SK-N-SH (cell line): ENCODE measurements around the gene GALNT18. TPM values are rescaled to one million over a fixed set of nuclear protein-coding genes. Genes with fewer than 3 reads are reported as not detected.

Experiments used
- CTCF ChIA-PET: fragments of 300-600, 350-600 bp; formaldehyde crosslinking; extraction: SDS; loops from one replicate; lab custom pipeline; 2021; lab: Yijun Ruan, JAX
- POLR2A ChIA-PET: fragments of 350-600 bp; sonication (Branson Sonifier 250); formaldehyde crosslinking; extraction: SDS; loops from one replicate; lab custom pipeline; 2020; ENCODE audit warnings: antibody characterized with exemption, inconsistent platforms; lab: Yijun Ruan, JAX
- DNase-seq: peaks from one replicate; pipeline ENCODE4 v3.0.0; 2012
- H2AFZ ChIP-seq: fragments of 200-600 bp; sonication (generic); 2 replicates; pipeline ENCODE4 v1.8.1; 2016; ENCODE audit warnings: antibody characterized with exemption, mild to moderate bottlenecking, low read depth
- H3F3A ChIP-seq: fragments of 200-600 bp; sonication (generic); replicated peaks from 2 replicates; pipeline ENCODE3; 2016; ENCODE audit warnings: antibody characterized with exemption, mild to moderate bottlenecking; ENCODE audit not compliant: insufficient read depth
- H3K27ac ChIP-seq, 2 experiments: fragments of 200-500 bp in 1 of 2; fragments of 200-600 bp in 1 of 2; sonication (Bioruptor generic) in 1 of 2; sonication (generic), shearing (Covaris generic) in 1 of 2; 2 replicates each; pipeline versions ENCODE4 v1.5.1 to v1.6.1; 2014 to 2016; ENCODE audit warnings: low read depth in 2 of 2, inconsistent platforms in 1 of 2, low read length in 1 of 2, mild to moderate bottlenecking in 1 of 2, mixed read lengths in 1 of 2
- H3K27me3 ChIP-seq: fragments of 200-600 bp; sonication (generic), shearing (Covaris generic); 2 replicates; pipeline ENCODE4 v1.6.1; 2016; ENCODE audit warnings: mixed run types; ENCODE audit not compliant: insufficient read depth
- H3K36me3 ChIP-seq, 2 experiments: fragments of 200-500 bp in 1 of 2; fragments of 200-600 bp in 1 of 2; sonication (Bioruptor generic) in 1 of 2; sonication (generic) in 1 of 2; replicated peaks in 1 of 2; 2 replicates each; pipeline versions ENCODE3 to v1.5.1; 2014 to 2016; ENCODE audit warnings: low read length in 1 of 2, mild to moderate bottlenecking in 1 of 2; ENCODE audit not compliant: insufficient read depth in 2 of 2, control insufficient read depth in 1 of 2
- H3K4me1 ChIP-seq, 2 experiments: fragments of 200-500 bp in 1 of 2; fragments of 200-600 bp in 1 of 2; sonication (Bioruptor generic) in 1 of 2; sonication (generic), shearing (Covaris generic) in 1 of 2; 2 replicates each; pipeline versions ENCODE4 v1.5.1 to v1.6.1; 2014 to 2016; ENCODE audit warnings: low read depth in 1 of 2, low read length in 1 of 2, mixed run types in 1 of 2; ENCODE audit not compliant: insufficient read depth in 2 of 2, control insufficient read depth in 1 of 2
- H3K4me2 ChIP-seq: fragments of 200-600 bp; sonication (generic), shearing (Covaris generic); 2 replicates; pipeline ENCODE4 v1.6.1; 2017; ENCODE audit warnings: mixed run types
- H3K4me3 ChIP-seq, 2 experiments: fragments of 200-500 bp in 1 of 2; fragments of 200-600 bp in 1 of 2; sonication (Bioruptor generic) in 1 of 2; sonication (generic), shearing (Covaris generic) in 1 of 2; 2 replicates each; pipeline versions ENCODE4 v1.5.1 to v1.8.1; 2014 to 2016; ENCODE audit warnings: low read depth in 2 of 2, inconsistent platforms in 1 of 2, low read length in 1 of 2, mild to moderate bottlenecking in 1 of 2, mixed read lengths in 1 of 2, moderate library complexity in 1 of 2
- H3K79me2 ChIP-seq: fragments of 200-600 bp; sonication (generic); 2 replicates; pipeline ENCODE4 v1.8.1; 2017; ENCODE audit warnings: mild to moderate bottlenecking; ENCODE audit not compliant: insufficient read depth
- H3K9ac ChIP-seq: fragments of 200-600 bp; sonication (generic); 2 replicates; pipeline ENCODE4 v1.6.1; 2017; ENCODE audit warnings: mixed run types
- H3K9me2 ChIP-seq: fragments of 200-600 bp; sonication (generic); 2 replicates; pipeline ENCODE4 v1.6.1; 2017; ENCODE audit warnings: mixed run types
- H3K9me3 ChIP-seq: fragments of 200-600 bp; sonication (generic); 2 replicates; pipeline ENCODE4 v1.6.1; 2017; ENCODE audit warnings: mixed run types, mild to moderate bottlenecking, moderate library complexity
- H4K20me1 ChIP-seq: fragments of 200-600 bp; sonication (generic); 2 replicates; pipeline ENCODE4 v1.6.1; 2017; ENCODE audit warnings: mild to moderate bottlenecking, mixed run types; ENCODE audit not compliant: insufficient read depth
- EP300 ChIP-seq, 2 experiments: IDR thresholded peaks; 2 replicates each; pipeline versions ENCODE4 v1.4.0 to v1.6.1; 2012; ENCODE audit warnings: borderline replicate concordance in 1 of 2, low read depth in 1 of 2, low read length in 1 of 2
- EZH2phosphoT487 ChIP-seq: fragments of 200-600 bp; sonication (generic); IDR thresholded peaks from 2 replicates; pipeline ENCODE4 v1.6.1; 2017; ENCODE audit warnings: low read depth, mixed run types, mild to moderate bottlenecking, antibody characterized with exemption, moderate library complexity, borderline replicate concordance
- FOXJ3 ChIP-seq: sonication (generic); formaldehyde crosslinking; IDR thresholded peaks from 2 replicates; pipeline ENCODE4 v1.5.1; 2020; ENCODE audit warnings: mild to moderate bottlenecking, missing genetic modification reagents
- FOXM1 ChIP-seq: IDR thresholded peaks from 2 replicates; pipeline ENCODE4 v1.4.0; 2012; ENCODE audit warnings: low read depth, mild to moderate bottlenecking
- GABPA ChIP-seq: IDR thresholded peaks from 2 replicates; pipeline ENCODE4 v1.4.0; 2012; ENCODE audit warnings: low read depth, mild to moderate bottlenecking
- NFIC ChIP-seq: IDR thresholded peaks from 2 replicates; pipeline ENCODE4 v1.4.0; 2012; ENCODE audit warnings: borderline replicate concordance
- NRF1 ChIP-seq: IDR thresholded peaks from 2 replicates; pipeline ENCODE4 v1.6.1; 2012; ENCODE audit warnings: low read depth, mild to moderate bottlenecking, low read length
- RFX5 ChIP-seq: IDR thresholded peaks from 2 replicates; pipeline ENCODE4 v1.6.1; 2012; ENCODE audit warnings: mild to moderate bottlenecking, improper control_type of control experiment, low read length
- RXRA ChIP-seq: IDR thresholded peaks from 2 replicates; pipeline ENCODE4 v1.4.0; 2012; ENCODE audit warnings: low read depth, mild to moderate bottlenecking, borderline replicate concordance
- SMC3 ChIP-seq: IDR thresholded peaks from 2 replicates; pipeline ENCODE4 v1.6.1; 2012; ENCODE audit warnings: low read depth, low read length, improper control_type of control experiment
- TAF1 ChIP-seq: IDR thresholded peaks from 2 replicates; pipeline ENCODE4 v1.6.1; 2012; ENCODE audit warnings: low read depth, mild to moderate bottlenecking, low read length, moderate library complexity, borderline replicate concordance
- TEAD4 ChIP-seq: IDR thresholded peaks from 2 replicates; pipeline ENCODE4 v1.4.0; 2012; ENCODE audit warnings: mild to moderate bottlenecking, borderline replicate concordance; ENCODE audit not compliant: insufficient read depth
- WGBS: methylation state at CpG from one replicate; pipeline ENCODE4 v1.1.6; 2017; ENCODE audit warnings: low lambda C conversion rate; 5-methylcytosine and 5-hydroxymethylcytosine counted together
- polyA plus RNA-seq, 3 experiments: library from polyadenylated mRNA; depleted of rRNA; stranded (reverse); fragments of >200 nt; gene quantifications; 2 replicates each; pipeline ENCODE4 v1.2.3, GENCODE V29; 2012
- TF ChIP-seq, protein P1 (sequence below): IDR thresholded peaks from 2 replicates; pipeline ENCODE4 v1.4.0; 2012; ENCODE audit warnings: low read depth
- TF ChIP-seq, protein P2 (sequence below): IDR thresholded peaks from 2 replicates; pipeline ENCODE4 v1.6.1; 2012; ENCODE audit warnings: mild to moderate bottlenecking, low read depth, low read length, moderate library complexity
- TF ChIP-seq, protein P3 (sequence below): fragments of 150-350 bp; IDR thresholded peaks from 2 replicates; pipeline ENCODE4 v1.6.1; 2017; ENCODE audit warnings: antibody characterized with exemption, low read length, low read depth, borderline replicate concordance
- TF ChIP-seq, protein P4 (sequence below): fragments of 150-350 bp; IDR thresholded peaks from 2 replicates; pipeline ENCODE4 v1.6.1; 2016; ENCODE audit warnings: mild to moderate bottlenecking, low read depth, low read length

Gene GALNT18
- polyA plus RNA-seq, 1 of the 3 experiments (the other 2 are of a cell fraction) = 0.64 TPM

DNA sequence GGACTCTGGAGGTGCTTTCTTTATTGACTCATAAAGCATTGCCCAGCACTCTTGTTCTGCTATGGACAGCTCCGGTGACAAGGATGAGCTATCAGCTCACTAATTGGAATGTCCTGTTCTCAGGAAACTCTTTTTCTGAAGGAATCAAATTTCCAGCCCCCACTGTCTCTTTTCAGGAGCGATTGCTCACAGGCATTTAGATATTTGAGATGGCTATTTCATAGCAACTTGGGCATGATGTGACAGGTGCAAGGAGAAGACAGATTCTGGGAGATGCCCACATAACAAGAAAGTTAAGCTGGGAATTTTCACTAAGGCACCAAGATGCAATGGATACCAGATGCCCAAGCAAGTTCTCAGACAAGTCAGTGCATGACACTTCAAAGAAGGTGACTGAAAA lies 145.3 kb downstream of the GALNT18 start:
- H2AFZ ChIP-seq = no peak overlapping the region
- no peak for DNase-seq
- 40% methylated on average over 2 of the region's 2 CpGs for WGBS
- H3K9me3 ChIP-seq = no peaks in the 10 kb centered on the region
- no peaks in the 10 kb centered on the region for H3F3A ChIP-seq
- no peaks in the 10 kb centered on the region for H4K20me1 ChIP-seq
- no peaks in the 10 kb centered on the region for H3K36me3 ChIP-seq
- H3K27me3 ChIP-seq = no peaks in the 10 kb centered on the region
- no peaks in the 10 kb centered on the region for H3K79me2 ChIP-seq
- no peak overlapping the region for H3K27ac ChIP-seq
- ChIA-PET POLR2A (no interaction called here), CTCF (interaction anchor here (0.8 to 1.7 kb wide), 4 partner anchors 21 to 311 kb away, joined by 3 to 4 read pairs (median 4); no protein-coding TSS in a partner anchor)
- H3K4me2 ChIP-seq = no peak overlapping the region
- TF ChIP-seq EZH2phosphoT487 = no peak
- no peak for TF ChIP-seq FOXM1
- TF ChIP-seq, protein P1, sequence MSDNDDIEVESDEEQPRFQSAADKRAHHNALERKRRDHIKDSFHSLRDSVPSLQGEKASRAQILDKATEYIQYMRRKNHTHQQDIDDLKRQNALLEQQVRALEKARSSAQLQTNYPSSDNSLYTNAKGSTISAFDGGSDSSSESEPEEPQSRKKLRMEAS = no peak
- TF ChIP-seq EP300 (IDR thresholded peaks at IDR 0.05; ENCODE audit: borderline replicate concordance in 1 of 2, low read depth in 1 of 2, low read length in 1 of 2) = no peak
- TF ChIP-seq, protein P2, sequence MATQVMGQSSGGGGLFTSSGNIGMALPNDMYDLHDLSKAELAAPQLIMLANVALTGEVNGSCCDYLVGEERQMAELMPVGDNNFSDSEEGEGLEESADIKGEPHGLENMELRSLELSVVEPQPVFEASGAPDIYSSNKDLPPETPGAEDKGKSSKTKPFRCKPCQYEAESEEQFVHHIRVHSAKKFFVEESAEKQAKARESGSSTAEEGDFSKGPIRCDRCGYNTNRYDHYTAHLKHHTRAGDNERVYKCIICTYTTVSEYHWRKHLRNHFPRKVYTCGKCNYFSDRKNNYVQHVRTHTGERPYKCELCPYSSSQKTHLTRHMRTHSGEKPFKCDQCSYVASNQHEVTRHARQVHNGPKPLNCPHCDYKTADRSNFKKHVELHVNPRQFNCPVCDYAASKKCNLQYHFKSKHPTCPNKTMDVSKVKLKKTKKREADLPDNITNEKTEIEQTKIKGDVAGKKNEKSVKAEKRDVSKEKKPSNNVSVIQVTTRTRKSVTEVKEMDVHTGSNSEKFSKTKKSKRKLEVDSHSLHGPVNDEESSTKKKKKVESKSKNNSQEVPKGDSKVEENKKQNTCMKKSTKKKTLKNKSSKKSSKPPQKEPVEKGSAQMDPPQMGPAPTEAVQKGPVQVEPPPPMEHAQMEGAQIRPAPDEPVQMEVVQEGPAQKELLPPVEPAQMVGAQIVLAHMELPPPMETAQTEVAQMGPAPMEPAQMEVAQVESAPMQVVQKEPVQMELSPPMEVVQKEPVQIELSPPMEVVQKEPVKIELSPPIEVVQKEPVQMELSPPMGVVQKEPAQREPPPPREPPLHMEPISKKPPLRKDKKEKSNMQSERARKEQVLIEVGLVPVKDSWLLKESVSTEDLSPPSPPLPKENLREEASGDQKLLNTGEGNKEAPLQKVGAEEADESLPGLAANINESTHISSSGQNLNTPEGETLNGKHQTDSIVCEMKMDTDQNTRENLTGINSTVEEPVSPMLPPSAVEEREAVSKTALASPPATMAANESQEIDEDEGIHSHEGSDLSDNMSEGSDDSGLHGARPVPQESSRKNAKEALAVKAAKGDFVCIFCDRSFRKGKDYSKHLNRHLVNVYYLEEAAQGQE = no peak
- no peak for TF ChIP-seq NFIC
- no peak for TF ChIP-seq TEAD4
- TF ChIP-seq RFX5 = no peak
- TF ChIP-seq, protein P3, sequence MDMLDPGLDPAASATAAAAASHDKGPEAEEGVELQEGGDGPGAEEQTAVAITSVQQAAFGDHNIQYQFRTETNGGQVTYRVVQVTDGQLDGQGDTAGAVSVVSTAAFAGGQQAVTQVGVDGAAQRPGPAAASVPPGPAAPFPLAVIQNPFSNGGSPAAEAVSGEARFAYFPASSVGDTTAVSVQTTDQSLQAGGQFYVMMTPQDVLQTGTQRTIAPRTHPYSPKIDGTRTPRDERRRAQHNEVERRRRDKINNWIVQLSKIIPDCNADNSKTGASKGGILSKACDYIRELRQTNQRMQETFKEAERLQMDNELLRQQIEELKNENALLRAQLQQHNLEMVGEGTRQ = no peak
- no peak for TF ChIP-seq GABPA
- no peak for TF ChIP-seq TAF1
- TF ChIP-seq RXRA = no peak
- no peak for TF ChIP-seq SMC3
- no peak for TF ChIP-seq FOXJ3
- no peak for TF ChIP-seq NRF1
- TF ChIP-seq, protein P4, sequence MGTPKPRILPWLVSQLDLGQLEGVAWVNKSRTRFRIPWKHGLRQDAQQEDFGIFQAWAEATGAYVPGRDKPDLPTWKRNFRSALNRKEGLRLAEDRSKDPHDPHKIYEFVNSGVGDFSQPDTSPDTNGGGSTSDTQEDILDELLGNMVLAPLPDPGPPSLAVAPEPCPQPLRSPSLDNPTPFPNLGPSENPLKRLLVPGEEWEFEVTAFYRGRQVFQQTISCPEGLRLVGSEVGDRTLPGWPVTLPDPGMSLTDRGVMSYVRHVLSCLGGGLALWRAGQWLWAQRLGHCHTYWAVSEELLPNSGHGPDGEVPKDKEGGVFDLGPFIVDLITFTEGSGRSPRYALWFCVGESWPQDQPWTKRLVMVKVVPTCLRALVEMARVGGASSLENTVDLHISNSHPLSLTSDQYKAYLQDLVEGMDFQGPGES = no peak
- peaks cover 0 to 20% of the 10 kb centered on the region in 2 experiments; a peak in 2 of 4 replicates for H3K4me1 ChIP-seq
- no peak overlapping the region for H3K4me3 ChIP-seq
- H3K9me2 ChIP-seq = no peaks in the 10 kb centered on the region
- no peak overlapping the region for H3K9ac ChIP-seq
